ENCODE data around the gene AK5.

DNA sequence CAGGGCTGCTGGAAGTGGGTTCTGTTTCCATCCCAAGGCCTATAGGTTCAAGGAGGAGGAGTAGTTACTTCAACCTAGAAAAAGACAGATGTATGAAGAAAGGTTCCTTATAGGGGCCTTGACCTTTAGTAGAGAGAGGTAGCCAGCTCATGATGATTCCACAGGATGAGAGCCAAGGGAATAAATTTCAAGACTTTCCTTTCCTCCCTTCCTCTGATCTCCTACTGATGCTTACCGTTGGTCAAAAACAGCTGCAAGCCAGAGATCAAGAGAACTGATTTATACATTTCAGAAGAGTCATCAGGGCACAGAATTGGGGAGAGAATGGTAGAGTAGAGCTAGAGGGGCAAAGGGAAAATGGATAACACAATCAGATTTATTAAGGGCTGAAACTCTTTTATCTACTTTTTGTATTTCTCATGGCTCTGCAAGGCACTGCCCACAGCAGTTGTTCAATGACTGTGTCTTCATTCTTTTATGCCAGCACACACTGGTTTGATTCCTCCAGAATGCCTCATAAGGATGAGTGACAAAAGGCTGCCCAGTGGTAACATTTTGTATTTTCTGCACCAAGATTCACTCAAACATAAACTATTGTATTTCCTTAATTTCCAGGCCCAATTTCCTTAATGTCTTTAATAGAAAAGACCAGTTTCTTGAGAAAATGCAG is 37.4 kb downstream of the AK5 start:
- TF ChIP-seq, protein P1, sequence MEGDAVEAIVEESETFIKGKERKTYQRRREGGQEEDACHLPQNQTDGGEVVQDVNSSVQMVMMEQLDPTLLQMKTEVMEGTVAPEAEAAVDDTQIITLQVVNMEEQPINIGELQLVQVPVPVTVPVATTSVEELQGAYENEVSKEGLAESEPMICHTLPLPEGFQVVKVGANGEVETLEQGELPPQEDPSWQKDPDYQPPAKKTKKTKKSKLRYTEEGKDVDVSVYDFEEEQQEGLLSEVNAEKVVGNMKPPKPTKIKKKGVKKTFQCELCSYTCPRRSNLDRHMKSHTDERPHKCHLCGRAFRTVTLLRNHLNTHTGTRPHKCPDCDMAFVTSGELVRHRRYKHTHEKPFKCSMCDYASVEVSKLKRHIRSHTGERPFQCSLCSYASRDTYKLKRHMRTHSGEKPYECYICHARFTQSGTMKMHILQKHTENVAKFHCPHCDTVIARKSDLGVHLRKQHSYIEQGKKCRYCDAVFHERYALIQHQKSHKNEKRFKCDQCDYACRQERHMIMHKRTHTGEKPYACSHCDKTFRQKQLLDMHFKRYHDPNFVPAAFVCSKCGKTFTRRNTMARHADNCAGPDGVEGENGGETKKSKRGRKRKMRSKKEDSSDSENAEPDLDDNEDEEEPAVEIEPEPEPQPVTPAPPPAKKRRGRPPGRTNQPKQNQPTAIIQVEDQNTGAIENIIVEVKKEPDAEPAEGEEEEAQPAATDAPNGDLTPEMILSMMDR (IDR thresholded peaks at IDR 0.05), result no peak
- TF ChIP-seq EZH2 (IDR thresholded peaks at IDR 0.05; ENCODE audit: borderline replicate concordance, insufficient read depth, low read depth, low read length, poor library complexity, severe bottlenecking), result no peak

All from B cell (primary cell).